GM19099 (cell line): Measurements from ENCODE around the gene PRRT1B.

Experiments used
- POLR2A ChIP-seq: IDR thresholded peaks from 3 replicates; pipeline ENCODE4 v1.6.1; 2011; ENCODE audit warnings: low read depth; ENCODE audit not compliant: insufficient read length; ENCODE audit errors: extremely low read depth

PRRT1B gene

DNA sequence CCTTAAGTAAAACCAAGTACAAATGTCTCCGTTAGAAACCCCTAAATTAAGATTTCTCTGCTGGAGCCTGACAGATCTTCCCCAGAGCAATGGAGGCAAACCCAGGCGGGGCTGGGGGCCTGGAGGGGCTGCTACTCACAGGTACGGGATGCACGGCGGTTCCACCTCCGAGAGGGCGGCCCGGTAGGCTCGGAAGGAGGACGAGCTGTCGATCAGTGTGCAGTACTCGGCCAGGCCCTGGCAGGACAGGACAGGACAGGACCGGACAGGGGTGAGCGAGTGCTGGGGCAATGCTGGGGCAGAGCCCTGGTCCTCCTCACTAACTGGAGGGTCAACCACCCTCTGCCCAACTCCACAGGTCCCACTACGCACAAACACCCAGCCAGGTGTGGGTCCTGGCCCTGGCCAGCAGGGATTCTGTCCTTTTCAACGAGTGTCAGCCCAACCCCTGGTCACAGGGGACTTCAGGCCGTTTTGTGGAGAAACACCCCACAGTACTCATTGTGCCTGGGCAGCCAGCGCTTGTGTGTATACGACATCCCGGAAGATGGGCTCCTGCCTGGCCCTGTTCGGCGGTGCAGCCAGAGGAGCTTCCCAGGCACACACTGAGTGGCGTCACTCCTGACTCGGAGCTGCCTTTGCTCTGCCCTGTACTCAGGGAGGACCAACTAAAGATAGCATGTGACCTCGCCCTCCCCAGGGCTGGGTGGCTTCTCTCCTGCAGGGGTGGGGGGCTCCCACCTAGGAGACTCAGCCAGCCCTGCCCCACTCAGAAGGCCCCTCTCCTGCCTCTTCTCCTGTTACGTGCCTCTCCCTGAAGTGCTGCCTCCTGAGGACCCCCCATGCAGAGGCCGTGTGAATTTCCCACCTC is 37.4 kb downstream of the PRRT1B start:
- TF ChIP-seq POLR2A, result no peak

DNA sequence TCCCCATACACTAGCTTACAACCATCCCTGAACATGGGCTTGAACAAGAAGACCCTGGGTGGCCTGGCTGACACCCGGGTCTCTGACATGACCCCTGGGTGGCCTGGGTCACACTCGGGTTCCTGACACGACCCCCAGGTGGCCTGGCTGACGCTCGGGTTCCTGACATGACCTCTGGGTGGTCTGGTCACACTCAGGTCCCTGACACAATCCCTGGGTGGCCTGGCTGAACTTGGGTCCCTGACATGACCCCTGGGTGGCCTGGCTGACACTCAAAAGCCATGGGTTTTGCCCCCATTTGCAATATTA is 38.0 kb downstream of the PRRT1B start:
- no peak for TF ChIP-seq POLR2A

DNA sequence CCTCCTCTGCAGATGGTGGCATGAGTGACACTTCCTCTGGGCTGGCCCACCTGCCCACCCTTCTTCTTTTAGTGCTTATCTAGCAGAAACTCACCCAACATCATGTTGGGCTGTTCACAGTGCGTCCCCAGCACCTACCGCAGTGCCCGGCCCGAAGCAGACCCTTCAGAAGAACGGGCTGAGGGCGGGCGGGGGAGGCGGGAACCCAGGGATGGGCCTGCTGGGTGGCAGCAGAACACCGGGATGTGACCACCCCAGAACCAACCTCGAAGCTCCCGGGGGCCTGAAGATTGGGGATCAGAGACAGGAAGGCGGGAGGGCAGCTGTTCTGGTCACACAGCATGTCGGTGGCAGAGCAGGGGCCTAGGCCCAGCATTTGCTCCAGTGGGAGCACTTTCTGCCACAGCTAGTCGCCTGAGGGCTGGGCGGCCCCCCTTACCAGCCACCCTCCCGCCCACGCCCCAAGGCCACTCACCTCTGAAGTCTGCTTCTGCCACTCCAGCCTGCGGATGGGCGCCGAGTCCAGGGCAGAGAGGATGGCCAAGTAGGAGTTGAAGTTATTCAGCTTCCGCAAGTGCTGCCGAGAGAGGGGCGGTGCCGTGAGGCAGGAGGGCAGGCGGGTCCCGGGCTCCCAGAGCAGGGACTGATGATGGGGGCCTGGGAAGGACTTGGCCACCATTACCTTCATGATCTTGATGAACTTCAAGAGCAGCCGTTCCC is 38.7 kb downstream of the PRRT1B start:
- TF ChIP-seq POLR2A, result no peak

DNA sequence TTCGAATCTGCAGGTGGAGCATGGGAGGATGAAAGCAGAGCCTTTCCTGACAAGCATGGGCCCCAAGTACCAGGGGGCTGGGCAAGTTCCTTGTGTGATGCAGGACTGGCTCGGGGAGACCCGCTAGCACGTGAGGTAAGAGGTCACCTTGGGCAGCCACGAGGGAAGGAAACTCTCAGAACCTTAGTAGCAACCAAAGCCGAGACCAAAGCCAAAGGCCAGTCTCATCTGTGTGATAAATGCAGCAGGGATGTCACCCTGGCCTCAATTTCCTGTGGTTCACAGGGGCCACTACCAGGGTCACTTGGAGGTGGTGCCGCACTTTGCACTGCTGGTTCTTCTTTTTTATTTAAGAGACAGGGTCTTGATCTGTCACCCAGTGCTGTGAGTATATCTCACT is 39.5 kb downstream of the PRRT1B start:
- no peak for TF ChIP-seq POLR2A

DNA sequence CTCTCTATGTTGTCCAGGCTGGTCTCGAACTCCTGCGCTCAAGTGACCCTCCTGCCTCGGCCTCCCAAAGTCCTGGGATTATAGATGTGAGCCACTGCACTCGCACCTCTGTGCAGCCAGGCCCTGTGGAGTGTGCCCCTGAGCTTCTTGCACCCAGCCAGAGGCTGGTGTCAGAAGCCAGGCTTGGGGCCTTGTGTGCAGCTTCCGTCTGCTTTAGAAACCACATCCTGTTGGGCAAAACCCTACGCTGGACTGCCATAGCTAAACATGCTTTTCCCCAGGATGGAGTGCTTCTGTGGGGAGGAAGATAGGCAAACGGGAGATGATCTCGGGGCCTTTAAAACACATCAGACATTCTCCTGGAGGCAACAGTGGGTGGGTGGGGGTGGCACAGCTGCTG is 40.1 kb downstream of the PRRT1B start:
- TF ChIP-seq POLR2A, result no peak

DNA sequence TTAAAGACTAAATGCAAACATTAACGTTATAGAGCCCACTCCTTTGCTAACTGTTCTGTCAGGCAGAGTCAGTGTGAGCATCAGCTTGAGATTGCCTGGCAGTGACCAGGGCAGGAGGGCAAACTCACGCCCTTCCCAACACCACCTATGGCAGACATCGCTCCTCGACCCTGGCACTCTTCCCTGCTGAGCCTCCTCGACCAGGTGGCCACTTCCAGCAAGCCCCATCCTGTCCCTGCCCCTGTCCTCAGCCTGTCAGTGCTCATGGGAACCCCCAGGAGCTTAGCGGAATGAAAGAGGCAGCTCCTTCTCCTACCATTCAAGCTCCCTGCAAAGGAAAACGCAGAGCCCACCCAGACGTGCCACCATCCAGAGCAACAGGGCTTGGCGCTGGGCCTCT is 42.0 kb downstream of the PRRT1B start:
- TF ChIP-seq POLR2A, result no peak

DNA sequence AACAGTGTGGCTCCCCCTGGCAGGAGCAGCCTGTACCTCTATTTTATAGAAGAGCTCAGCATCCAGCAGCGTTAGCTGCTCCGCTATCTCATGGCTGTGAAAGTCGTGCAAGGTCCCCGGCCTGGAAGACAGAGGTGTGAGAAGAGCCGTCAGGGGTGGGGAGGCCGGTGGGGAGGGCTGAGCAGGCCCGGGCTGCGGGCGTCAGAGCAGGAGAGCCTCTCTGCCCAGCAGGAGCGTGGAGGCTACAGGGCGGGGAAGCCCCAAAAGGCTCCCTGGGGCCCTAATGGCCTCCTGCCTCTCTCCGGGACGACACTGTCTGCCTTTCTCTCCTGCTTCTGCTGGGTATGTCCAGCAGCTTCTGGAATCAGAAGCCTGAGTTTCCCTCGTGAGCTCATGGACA is 42.6 kb downstream of the PRRT1B start:
- no peak for TF ChIP-seq POLR2A

DNA sequence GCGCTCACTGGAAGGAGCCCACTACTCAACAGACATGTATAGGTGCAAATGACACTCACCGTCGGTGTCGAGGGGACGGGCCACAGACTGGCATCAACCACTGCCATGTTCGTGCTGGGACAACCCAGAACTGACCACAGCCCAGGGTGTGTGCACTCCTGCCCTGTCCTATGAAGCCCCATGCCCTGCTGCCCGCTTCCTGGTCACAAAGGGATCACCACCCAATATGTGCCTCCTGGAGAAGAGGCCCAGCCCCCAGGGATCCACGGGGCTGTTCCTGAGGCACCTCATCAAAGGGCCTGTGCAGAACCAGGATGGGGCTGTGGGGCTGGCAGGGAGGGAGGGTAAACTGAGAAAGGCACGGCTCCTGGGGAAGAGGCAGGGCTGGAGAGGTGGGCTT is 43.1 kb downstream of the PRRT1B start:
- TF ChIP-seq POLR2A, result no peak

DNA sequence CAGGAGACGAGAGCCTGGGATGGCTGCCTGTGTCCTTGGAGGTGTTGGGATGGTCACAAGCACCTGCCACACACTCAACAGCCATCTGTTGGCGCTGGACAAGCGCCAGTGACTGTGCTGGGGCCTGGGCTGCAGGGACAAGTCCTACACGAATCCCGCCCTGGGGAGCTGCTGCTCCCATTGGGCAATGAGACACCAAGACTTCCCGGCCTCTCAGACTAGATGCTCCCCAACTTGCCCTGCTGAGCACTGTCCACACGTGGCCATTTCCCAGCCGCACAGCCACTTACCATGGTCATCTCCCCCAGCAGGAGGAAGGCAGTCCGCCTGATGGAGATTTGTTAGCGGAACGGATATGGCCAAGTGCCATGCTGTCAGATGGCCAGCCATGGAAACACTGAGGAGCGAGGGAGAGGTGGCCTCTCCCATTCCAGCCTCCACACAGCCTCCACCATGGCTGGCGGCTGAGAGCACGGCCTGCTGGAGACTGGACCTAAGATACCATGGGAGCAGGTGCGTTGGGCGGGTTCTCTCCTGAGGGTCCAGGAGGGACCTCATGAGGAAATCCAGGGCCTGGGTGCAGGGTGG is 43.9 kb downstream of the PRRT1B start:
- no peak for TF ChIP-seq POLR2A

DNA sequence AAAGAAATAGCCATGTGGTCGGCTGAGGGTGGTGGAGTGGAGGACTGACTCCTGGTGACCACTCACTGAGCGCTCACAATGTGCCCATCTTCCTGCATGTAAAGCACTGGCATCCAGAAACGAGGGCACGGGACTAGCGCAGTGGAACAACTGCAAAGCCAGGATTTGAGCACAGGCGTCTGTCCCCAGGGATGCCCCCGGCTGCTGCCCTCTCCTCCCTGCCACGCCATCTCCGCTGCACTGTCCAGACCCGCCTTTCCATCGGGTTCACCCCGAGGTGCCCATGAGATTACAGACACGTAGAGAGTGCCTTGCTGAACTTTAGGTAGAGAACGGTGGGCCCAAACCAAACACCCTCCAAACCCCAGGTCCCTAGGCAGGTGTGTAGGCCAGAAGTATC is 44.7 kb downstream of the PRRT1B start:
- no peak for TF ChIP-seq POLR2A

DNA sequence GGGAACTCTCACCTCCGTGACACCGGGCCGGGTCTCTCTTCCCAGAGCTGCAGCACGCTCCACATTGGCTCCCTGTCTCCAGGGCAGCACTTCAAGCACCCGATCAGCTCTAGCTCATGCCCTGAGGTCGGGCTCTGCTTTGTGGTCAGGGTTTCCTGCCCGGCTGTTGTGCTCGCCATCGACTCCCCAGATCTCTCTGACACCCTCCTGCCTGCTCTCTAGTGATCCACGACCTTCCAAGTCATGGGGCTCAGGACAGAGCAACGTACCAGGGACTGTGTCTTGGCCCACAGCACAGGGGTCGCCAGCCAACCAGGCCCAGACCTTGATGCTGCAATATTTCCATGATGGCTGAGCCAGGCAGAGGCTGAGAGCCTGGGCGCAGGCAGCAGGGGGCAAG is 45.1 kb downstream of the PRRT1B start:
- TF ChIP-seq POLR2A, result no peak

DNA sequence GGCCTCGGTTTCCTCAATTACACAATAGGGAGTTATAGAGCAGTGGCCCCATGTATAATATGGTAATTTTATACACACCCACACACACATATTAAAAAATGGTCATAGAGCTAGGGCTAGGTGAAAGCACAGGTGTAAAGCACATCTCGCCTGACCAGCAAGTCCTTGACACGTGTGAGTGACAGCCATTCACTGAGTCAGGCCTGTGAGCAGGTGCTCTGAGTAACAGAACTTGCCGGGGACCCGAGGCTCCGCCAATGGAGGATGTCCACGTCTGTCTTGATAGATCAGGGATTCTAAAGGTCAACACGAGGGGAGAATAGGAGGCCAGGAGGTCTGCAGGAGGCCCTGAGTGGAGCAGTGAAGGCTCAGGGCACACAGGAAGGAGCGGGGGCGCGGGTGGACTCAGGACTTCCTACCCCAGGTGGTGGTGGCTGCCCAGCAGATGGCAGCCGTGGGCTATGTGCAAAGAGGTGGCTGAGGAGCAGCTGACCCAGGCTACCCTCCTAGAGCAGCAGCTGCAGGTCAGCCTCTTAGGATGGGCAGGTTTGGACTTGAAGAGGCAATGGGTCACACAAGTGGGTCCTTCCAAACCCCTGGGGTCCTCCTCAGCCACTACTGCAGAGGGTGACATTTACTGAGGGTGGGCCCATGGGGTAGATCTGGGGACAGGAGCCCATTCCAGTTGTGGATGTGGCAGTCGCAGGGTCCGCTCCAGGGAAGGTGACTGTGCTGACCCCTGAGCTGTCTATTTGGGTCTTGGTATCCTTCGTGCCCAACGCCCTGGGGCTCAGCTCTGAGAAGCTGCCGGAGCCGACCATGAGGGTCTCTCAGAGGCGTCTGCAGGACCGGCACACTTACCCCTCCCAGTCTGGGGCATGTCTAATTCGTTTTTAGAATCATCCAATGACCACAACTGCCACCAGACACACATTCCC is 45.9 kb downstream of the PRRT1B start:
- no peak for TF ChIP-seq POLR2A

DNA sequence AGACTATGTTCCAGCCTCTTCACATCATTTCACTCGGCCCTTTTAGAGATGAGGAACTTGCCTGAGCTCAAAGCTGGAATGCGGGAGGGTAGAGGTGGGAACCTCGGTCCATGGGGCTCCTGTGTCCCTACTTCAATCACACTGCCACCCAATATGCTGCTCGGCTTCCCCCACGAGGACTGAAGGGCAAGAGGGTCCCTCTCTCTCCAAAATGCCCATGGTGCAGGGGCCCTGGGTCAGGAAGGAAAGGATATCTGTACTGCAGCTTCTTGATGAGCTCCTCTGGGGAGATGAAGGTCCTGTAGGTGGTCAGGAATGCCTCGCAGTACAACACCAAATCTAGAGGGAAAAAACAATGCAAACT is 46.5 kb downstream of the PRRT1B start:
- TF ChIP-seq POLR2A, result no peak

DNA sequence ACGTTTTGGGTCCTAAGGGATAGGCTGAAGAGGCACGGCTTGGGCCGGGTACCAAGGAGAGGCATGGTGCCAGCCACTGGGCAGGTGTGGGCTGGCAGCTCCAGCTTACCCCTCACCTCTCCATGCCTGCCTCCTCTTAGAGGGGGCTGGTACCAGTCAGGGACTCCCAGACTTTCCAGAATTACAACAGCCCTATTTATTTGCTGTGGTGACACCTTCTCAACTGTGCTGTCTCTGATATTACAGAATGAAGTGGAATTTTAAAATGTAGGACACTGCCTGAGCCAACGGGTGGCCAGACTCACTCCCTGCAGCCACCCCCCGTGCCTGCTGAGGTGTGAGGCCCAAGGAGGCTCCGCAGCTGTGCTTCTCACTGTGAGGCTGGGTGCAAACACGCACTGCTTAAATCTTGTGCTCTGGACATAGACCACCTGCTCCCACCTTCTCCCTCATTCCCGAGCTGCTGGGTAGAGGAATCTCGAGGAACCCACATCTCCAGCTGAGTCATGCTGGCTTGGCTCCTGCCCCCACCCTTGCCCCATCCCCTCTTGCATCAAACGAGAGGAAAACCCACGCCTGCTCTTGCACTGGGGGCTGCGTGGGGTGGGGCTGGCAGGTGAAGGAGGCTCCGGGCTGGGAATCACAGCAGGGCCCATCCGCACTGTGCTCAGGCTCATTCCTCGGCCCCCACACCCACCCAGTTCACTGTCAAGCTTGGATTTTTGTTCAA is 47.9 kb downstream of the PRRT1B start:
- no peak for TF ChIP-seq POLR2A
